Type B pancreatic cell (in vitro differentiated cells): ENCODE results near the gene FHAD1. TPM values are rescaled to one million over a fixed set of nuclear protein-coding genes. Genes with fewer than 3 reads are reported as not detected.
"Not testable (repeated sequence)": the region's sequence is repeated elsewhere in the genome, so short reads cannot be mapped to it uniquely, and the experiment has no call there.

ENCODE experiments used
- DNase-seq: peaks from one replicate; pipeline ENCODE4 v3.0.0; 2021; ENCODE audit warnings: mixed read lengths; ENCODE audit not compliant: unreplicated experiment; ENCODE audit errors: extremely low spot score
- H3K27ac Mint-ChIP-seq: 2 replicates; pipeline ENCODE4 v1.8.0; 2021; ENCODE audit warnings: mild to moderate bottlenecking, mixed read lengths
- H3K27me3 Mint-ChIP-seq: 2 replicates; pipeline ENCODE4 v1.8.0; 2021; ENCODE audit warnings: mixed read lengths
- H3K36me3 Mint-ChIP-seq: 2 replicates; pipeline ENCODE4 v1.8.0; 2021; ENCODE audit warnings: mixed read lengths
- H3K4me1 Mint-ChIP-seq: one replicate; pipeline ENCODE4 v1.8.0; 2021; ENCODE audit warnings: mixed read lengths; ENCODE audit not compliant: unreplicated experiment
- H3K4me3 Mint-ChIP-seq: 2 replicates; pipeline ENCODE4 v1.8.0; 2021; ENCODE audit warnings: mild to moderate bottlenecking, mixed read lengths
- H3K9me3 Mint-ChIP-seq: 2 replicates; pipeline ENCODE4 v1.8.0; 2021; ENCODE audit warnings: mixed read lengths
- CTCF ChIP-seq: fragments of 200-600 bp; sonication (generic); conservative IDR thresholded peaks from 2 replicates; pipeline ENCODE4 v1.5.0; 2021; ENCODE audit warnings: antibody characterized with exemption, mild to moderate bottlenecking
- total RNA-seq: library from RNA; stranded (reverse); gene quantifications from 2 replicates; pipeline ENCODE4 v1.2.1, GENCODE V29; 2021; ENCODE audit warnings: low replicate concordance

The FHAD1 gene
- total RNA-seq, 1 donor from 2014 or later: 3.8 TPM

- TF ChIP-seq CTCF: no peak
- peak overlapping the region; percentile 10 for H3K27ac Mint-ChIP-seq
- DNase-seq: no peak
- H3K36me3 Mint-ChIP-seq: no peaks in the 10 kb centered on the region
- no peaks in the 10 kb centered on the region for H3K9me3 Mint-ChIP-seq
- no peak overlapping the region for H3K4me3 Mint-ChIP-seq
- no peaks in the 10 kb centered on the region for H3K27me3 Mint-ChIP-seq
- H3K4me1 Mint-ChIP-seq: peaks cover 11% of the 10 kb centered on the region
Measured at GRCh38 chr1:15426492-15427279, 179.7 kb downstream of the FHAD1 start.

- no peak for DNase-seq
- no peak overlapping the region for H3K27ac Mint-ChIP-seq
- H3K36me3 Mint-ChIP-seq: no peaks in the 10 kb centered on the region
- peaks cover 13% of the 10 kb centered on the region for H3K4me1 Mint-ChIP-seq
- H3K9me3 Mint-ChIP-seq: no peaks in the 10 kb centered on the region
- H3K27me3 Mint-ChIP-seq: no peaks in the 10 kb centered on the region
- TF ChIP-seq CTCF: no peak
- no peak overlapping the region for H3K4me3 Mint-ChIP-seq
Measured at GRCh38 chr1:15427280-15427666, 180.2 kb downstream of the FHAD1 start.

- not testable (repeated sequence) for H3K4me3 Mint-ChIP-seq, H3K27me3 Mint-ChIP-seq, H3K36me3 Mint-ChIP-seq, H3K9me3 Mint-ChIP-seq, DNase-seq, H3K27ac Mint-ChIP-seq
- peaks cover 15% of the 10 kb centered on the region for H3K4me1 Mint-ChIP-seq
Measured at GRCh38 chr1:15428252-15428651, 181.2 kb downstream of the FHAD1 start.

- Mint-ChIP-seq H3K27ac (no peak overlapping the region), H3K27me3 (no peaks in the 10 kb centered on the region), H3K36me3 (no peaks in the 10 kb centered on the region), H3K4me1 (peaks cover 15% of the 10 kb centered on the region), H3K4me3 (no peak overlapping the region), H3K9me3 (no peaks in the 10 kb centered on the region)
- no peak for TF ChIP-seq CTCF
- no peak for DNase-seq
Measured at GRCh38 chr1:15428815-15429435, 181.9 kb downstream of the FHAD1 start.

GRCh38 chr1:15429701-15430149, 182.7 kb downstream of the FHAD1 start:
- no peak for DNase-seq
- Mint-ChIP-seq H3K27me3 (no peaks in the 10 kb centered on the region), H3K27ac (no peak overlapping the region), H3K4me1 (peaks cover 12% of the 10 kb centered on the region), H3K4me3 (no peak overlapping the region), H3K36me3 (no peaks in the 10 kb centered on the region), H3K9me3 (no peaks in the 10 kb centered on the region)
- TF ChIP-seq CTCF: no peak
